HEK293 (cell line): ENCODE results near the gene RAB40C.

Source experiments
- CTCF ChIA-PET: fragments of 350-600 bp; formaldehyde crosslinking; extraction: SDS; loops from one replicate; lab custom pipeline; 2021; ENCODE audit warnings: antibody characterized with exemption; lab: Yijun Ruan, JAX
- POLR2A ChIA-PET: fragments of 300-600 bp; formaldehyde crosslinking; extraction: SDS; loops from one replicate; lab custom pipeline; 2020; ENCODE audit warnings: antibody characterized with exemption, inconsistent platforms; lab: Yijun Ruan, JAX
- H3K27ac ChIP-seq: fragments of 200-500 bp; sonication (Bioruptor generic); 2 replicates; pipeline ENCODE4 v1.5.1; 2014; ENCODE audit warnings: low read depth, low read length, control low read depth, inconsistent platforms; ENCODE audit errors: extremely low read depth
- H3K36me3 ChIP-seq, 2 experiments: fragments of 200-500 bp in 1 of 2; sonication (Bioruptor generic) in 1 of 2; 1 replicate in 1 of 2; 2 replicates in 1 of 2; pipeline ENCODE4 v1.5.1; 2014 to 2017; ENCODE audit warnings: inconsistent platforms in 2 of 2, low read length in 2 of 2; ENCODE audit not compliant: control insufficient read depth in 2 of 2, insufficient read depth in 1 of 2
- H3K4me1 ChIP-seq: fragments of 200-500 bp; sonication (Bioruptor generic); 2 replicates; pipeline ENCODE4 v1.5.1; 2014; ENCODE audit warnings: mild to moderate bottlenecking, low read length, inconsistent platforms; ENCODE audit not compliant: control insufficient read depth, insufficient read depth
- H3K4me3 ChIP-seq: 2 replicates; pipeline ENCODE4 v1.5.1; 2011; ENCODE audit warnings: low read depth, mild to moderate bottlenecking, control low read depth, low read length, moderate library complexity
- H3K9me3 ChIP-seq: fragments of 200-500 bp; sonication (Bioruptor generic); 2 replicates; pipeline ENCODE4 v1.5.1; 2014; ENCODE audit warnings: low read depth, low read length, inconsistent platforms; ENCODE audit not compliant: control insufficient read depth, insufficient read depth
- PATZ1 ChIP-seq: fragments of 450-650 bp; formaldehyde crosslinking; IDR thresholded peaks from 2 replicates; pipeline ENCODE4 v1.5.1; 2016; ENCODE audit warnings: missing biosample characterization, missing genetic modification characterization
- RBAK ChIP-seq: fragments of 450-650 bp; formaldehyde crosslinking; IDR thresholded peaks from 2 replicates; pipeline ENCODE4 v1.5.1; 2016; ENCODE audit warnings: missing biosample characterization, missing genetic modification characterization
- REPIN1 ChIP-seq: fragments of 450-650 bp; formaldehyde crosslinking; IDR thresholded peaks from 2 replicates; pipeline ENCODE4 v1.5.1; 2017; ENCODE audit warnings: missing biosample characterization, missing genetic modification characterization, low read depth
- ZBTB10 ChIP-seq: fragments of 450-650 bp; formaldehyde crosslinking; IDR thresholded peaks from 2 replicates; pipeline ENCODE4 v1.5.1; 2016; ENCODE audit warnings: missing biosample characterization, missing genetic modification characterization
- ZFP3 ChIP-seq: fragments of 450-650 bp; formaldehyde crosslinking; IDR thresholded peaks from 2 replicates; pipeline ENCODE4 v1.5.1; 2016; ENCODE audit warnings: low read depth, missing biosample characterization, missing genetic modification characterization
- ZNF248 ChIP-seq: fragments of 450-650 bp; formaldehyde crosslinking; IDR thresholded peaks from 2 replicates; pipeline ENCODE4 v1.5.1; 2017; ENCODE audit warnings: missing biosample characterization, missing genetic modification characterization
- ZNF354C ChIP-seq: fragments of 450-650 bp; formaldehyde crosslinking; IDR thresholded peaks from 2 replicates; pipeline ENCODE4 v1.5.1; 2016; ENCODE audit warnings: missing biosample characterization, missing genetic modification characterization, low read depth, borderline replicate concordance
- ZNF37A ChIP-seq: fragments of 450-650 bp; IDR thresholded peaks from 2 replicates; pipeline ENCODE4 v1.5.1; 2018; ENCODE audit warnings: missing biosample characterization, missing genetic modification characterization
- ZNF521 ChIP-seq: fragments of 450-650 bp; formaldehyde crosslinking; IDR thresholded peaks from 2 replicates; pipeline ENCODE4 v1.5.1; 2017; ENCODE audit warnings: missing biosample characterization, mild to moderate bottlenecking, missing genetic modification characterization
- ZNF596 ChIP-seq: fragments of 450-650 bp; IDR thresholded peaks from 2 replicates; pipeline ENCODE4 v1.5.0; 2018; ENCODE audit warnings: missing biosample characterization, mild to moderate bottlenecking, missing genetic modification characterization, moderate library complexity
- ZNF624 ChIP-seq: fragments of 450-650 bp; formaldehyde crosslinking; IDR thresholded peaks from 2 replicates; pipeline ENCODE4 v1.5.1; 2017; ENCODE audit warnings: missing biosample characterization, missing genetic modification characterization
- ZNF692 ChIP-seq: fragments of 450-650 bp; formaldehyde crosslinking; IDR thresholded peaks from 2 replicates; pipeline ENCODE4 v1.5.1; 2016; ENCODE audit warnings: missing biosample characterization, missing genetic modification characterization
- ZNF747 ChIP-seq: fragments of 450-650 bp; formaldehyde crosslinking; IDR thresholded peaks from 2 replicates; pipeline ENCODE4 v1.5.1; 2016; ENCODE audit warnings: missing biosample characterization, missing genetic modification characterization
- ZNF76 ChIP-seq: fragments of 450-650 bp; formaldehyde crosslinking; IDR thresholded peaks from 2 replicates; pipeline ENCODE4; 2016; ENCODE audit warnings: low read depth, missing biosample characterization, missing genetic modification characterization, borderline replicate concordance
- ZNF785 ChIP-seq: fragments of 450-650 bp; formaldehyde crosslinking; IDR thresholded peaks from 2 replicates; pipeline ENCODE4 v1.5.1; 2016; ENCODE audit warnings: missing biosample characterization, missing genetic modification characterization

Gene RAB40C

GRCh38 chr16:666572-666971 lies 76.7 kb downstream of the RAB40C start:
- H3K4me1 ChIP-seq, result no peaks in the 10 kb centered on the region
- TF ChIP-seq ZNF785 (no peak), ZNF692 (tag by site-specific recombination) (no peak), RBAK (no peak), ZBTB10 (tag by site-specific recombination) (no peak), ZNF76 (tag by site-specific recombination) (no peak), ZNF248 (tag by site-specific recombination) (no peak), ZFP3 (no peak), ZNF624 (tag by site-specific recombination) (no peak), ZNF747 (tag by site-specific recombination) (no peak), REPIN1 (tag by site-specific recombination) (no peak), ZNF37A (tag by site-specific recombination) (no peak)
- no peak overlapping the region for H3K4me3 ChIP-seq
- no peaks in the 10 kb centered on the region for H3K9me3 ChIP-seq
- CTCF ChIA-PET, result interaction anchor here (0.8 to 1.1 kb wide), 2 partner anchors 10 kb away, joined by 4 to 6 read pairs; no protein-coding TSS in a partner anchor
- H3K27ac ChIP-seq, result no peak overlapping the region
- POLR2A ChIA-PET, result interaction anchor here (2.8 to 6.7 kb wide), 2 partner anchors 10 to 14 kb away, joined by 10 to 57 read pairs; partner anchors contain the start of genes RHBDL1 and STUB1
- peaks cover 0 to 60% of the 10 kb centered on the region in 2 experiments; a peak in 2 of 3 replicates for H3K36me3 ChIP-seq

GRCh38 chr16:667113-667779 lies 77.4 kb downstream of the RAB40C start:
- ChIA-PET CTCF (interaction anchor here (0.7 to 1.8 kb wide), 6 partner anchors 8 to 90 kb away, joined by 3 to 7 read pairs (median 4); no protein-coding TSS in a partner anchor), POLR2A (interaction anchor here (0.8 to 6.7 kb wide), 5 partner anchors 9 to 95 kb away, joined by 3 to 57 read pairs (median 7); partner anchors contain the start of genes RHBDL1, STUB1 and WDR90)
- Histone ChIP-seq H3K27ac (peak overlapping the region; percentile 92), H3K36me3 (peaks cover 0 to 60% of the 10 kb centered on the region in 2 experiments; a peak in 2 of 3 replicates), H3K4me1 (no peaks in the 10 kb centered on the region), H3K9me3 (no peaks in the 10 kb centered on the region), H3K4me3 (no peak overlapping the region)
- no peak for TF ChIP-seq PATZ1 (tag by site-specific recombination)
- TF ChIP-seq ZNF521 (tag by site-specific recombination), result no peak
- TF ChIP-seq ZNF596 (tag by site-specific recombination), result no peak
- no peak for TF ChIP-seq ZNF354C (tag by site-specific recombination)
